ENCODE data around the gene NQO2.
A peak's percentile ranks its signal among the peaks of the same experiment; 100 is the strongest.
"Not testable (repeated sequence)": the region's sequence is repeated elsewhere in the genome, so short reads cannot be mapped to it uniquely, and the experiment has no call there.

The NQO2 gene

GRCh38 chr6:2998249-2998997, 1.3 kb upstream of the NQO2 start:
- not testable (repeated sequence) for H3K27ac ChIP-seq (ENCODE audit: low read length); H4K20me1 ChIP-seq (ENCODE audit: insufficient read depth, low read length); H3K9me3 ChIP-seq (ENCODE audit: insufficient read depth, low read length, severe bottlenecking); H3K79me2 ChIP-seq (ENCODE audit: insufficient read depth, low read length); H3K36me3 ChIP-seq (ENCODE audit: insufficient read depth, low read length); H3K27me3 ChIP-seq (ENCODE audit: insufficient read depth, low read length, poor library complexity)
- DNase-seq, result peak; percentile 52
- Histone ChIP-seq H3K9ac (ENCODE audit: low read depth, low read length) (peak overlapping the region; percentile 52), H3K4me3 (ENCODE audit: low read depth in 1 of 2, low read length in 2 of 2) (peak overlapping the region; percentile 26 to 95; a peak in 3 of 4 replicates), H3K4me1 (ENCODE audit: insufficient read depth, low read length) (peaks cover 23% of the 10 kb centered on the region), H2AFZ (ENCODE audit: low read depth, low read length) (peak overlapping the region; percentile 68), H3K4me2 (ENCODE audit: insufficient read depth, low read length) (peak overlapping the region; percentile 98)
- peak; percentile 66 for ATAC-seq (ENCODE audit: insufficient read depth, low read depth)
- peak; percentile 59 for TF ChIP-seq CTCF (IDR thresholded peaks at IDR 0.05; ENCODE audit: borderline replicate concordance, extremely low read depth, low read length, poor library complexity, severe bottlenecking)

- no peaks in the 10 kb centered on the region for H3K27me3 ChIP-seq (ENCODE audit: insufficient read depth, low read length, poor library complexity)
- H3K4me3 ChIP-seq (ENCODE audit: low read depth in 1 of 2, low read length in 2 of 2), result peak overlapping the region; percentile 26 to 95; a peak in 3 of 4 replicates
- peak overlapping the region; percentile 98 for H3K4me2 ChIP-seq (ENCODE audit: insufficient read depth, low read length)
- H3K36me3 ChIP-seq (ENCODE audit: insufficient read depth, low read length), result peaks cover 2% of the 10 kb centered on the region; the same call in 1 of the 2 replicates
- H2AFZ ChIP-seq (ENCODE audit: low read depth, low read length), result peak overlapping the region; percentile 68
- no peaks in the 10 kb centered on the region; the same call in 1 of the 2 replicates for H3K79me2 ChIP-seq (ENCODE audit: insufficient read depth, low read length)
- ATAC-seq (ENCODE audit: insufficient read depth, low read depth), result peak; percentile 52
- H4K20me1 ChIP-seq (ENCODE audit: insufficient read depth, low read length), result no peaks in the 10 kb centered on the region
- DNase-seq, result peak; percentile 33
- no peak overlapping the region for H3K27ac ChIP-seq (ENCODE audit: low read length)
- no peaks in the 10 kb centered on the region for H3K9me3 ChIP-seq (ENCODE audit: insufficient read depth, low read length, severe bottlenecking)
- H3K4me1 ChIP-seq (ENCODE audit: insufficient read depth, low read length), result peaks cover 23% of the 10 kb centered on the region
- TF ChIP-seq EZH2 (IDR thresholded peaks at IDR 0.05; ENCODE audit: borderline replicate concordance, low read depth, low read length, severe bottlenecking) (peak; percentile 25), CTCF (IDR thresholded peaks at IDR 0.05; ENCODE audit: borderline replicate concordance, extremely low read depth, low read length, poor library complexity, severe bottlenecking) (no peak)
- H3K9ac ChIP-seq (ENCODE audit: low read depth, low read length), result peak overlapping the region; percentile 52
Measured at GRCh38 chr6:2998998-2999617, 586 bp upstream of the NQO2 start.

GRCh38 chr6:3001146-3001772, 1.6 kb downstream of the NQO2 start:
- Histone ChIP-seq H3K9ac (ENCODE audit: low read depth, low read length) (no peak overlapping the region), H4K20me1 (ENCODE audit: insufficient read depth, low read length) (no peaks in the 10 kb centered on the region), H3K36me3 (ENCODE audit: insufficient read depth, low read length) (peaks cover 7% of the 10 kb centered on the region), H3K27ac (ENCODE audit: low read length) (no peak overlapping the region), H3K4me1 (ENCODE audit: insufficient read depth, low read length) (peaks cover 23% of the 10 kb centered on the region), H2AFZ (ENCODE audit: low read depth, low read length) (no peak overlapping the region), H3K27me3 (ENCODE audit: insufficient read depth, low read length, poor library complexity) (no peaks in the 10 kb centered on the region), H3K9me3 (ENCODE audit: insufficient read depth, low read length, severe bottlenecking) (no peaks in the 10 kb centered on the region), H3K79me2 (ENCODE audit: insufficient read depth, low read length) (no peaks in the 10 kb centered on the region; the same call in 1 of the 2 replicates), H3K4me3 (ENCODE audit: low read depth in 1 of 2, low read length in 2 of 2) (no peak overlapping the region), H3K4me2 (ENCODE audit: insufficient read depth, low read length) (no peak overlapping the region)
- TF ChIP-seq EZH2 (IDR thresholded peaks at IDR 0.05; ENCODE audit: borderline replicate concordance, low read depth, low read length, severe bottlenecking), result no peak
- TF ChIP-seq CTCF (IDR thresholded peaks at IDR 0.05; ENCODE audit: borderline replicate concordance, extremely low read depth, low read length, poor library complexity, severe bottlenecking), result no peak
- ATAC-seq (ENCODE audit: insufficient read depth, low read depth) (no peak), DNase-seq (no peak)

Data from DND-41 (cell line).